HL-60/S4 (cell line): ENCODE results near the gene NHERF1.

Source experiments
- in situ Hi-C: fragments of 300-500 bp; cut with MboI; formaldehyde crosslinking; loops from 2 replicates; pipeline ENCODE4 v1.14.3; 2022; ENCODE audit warnings: low sequenced_read_pairs

NHERF1 gene

DNA sequence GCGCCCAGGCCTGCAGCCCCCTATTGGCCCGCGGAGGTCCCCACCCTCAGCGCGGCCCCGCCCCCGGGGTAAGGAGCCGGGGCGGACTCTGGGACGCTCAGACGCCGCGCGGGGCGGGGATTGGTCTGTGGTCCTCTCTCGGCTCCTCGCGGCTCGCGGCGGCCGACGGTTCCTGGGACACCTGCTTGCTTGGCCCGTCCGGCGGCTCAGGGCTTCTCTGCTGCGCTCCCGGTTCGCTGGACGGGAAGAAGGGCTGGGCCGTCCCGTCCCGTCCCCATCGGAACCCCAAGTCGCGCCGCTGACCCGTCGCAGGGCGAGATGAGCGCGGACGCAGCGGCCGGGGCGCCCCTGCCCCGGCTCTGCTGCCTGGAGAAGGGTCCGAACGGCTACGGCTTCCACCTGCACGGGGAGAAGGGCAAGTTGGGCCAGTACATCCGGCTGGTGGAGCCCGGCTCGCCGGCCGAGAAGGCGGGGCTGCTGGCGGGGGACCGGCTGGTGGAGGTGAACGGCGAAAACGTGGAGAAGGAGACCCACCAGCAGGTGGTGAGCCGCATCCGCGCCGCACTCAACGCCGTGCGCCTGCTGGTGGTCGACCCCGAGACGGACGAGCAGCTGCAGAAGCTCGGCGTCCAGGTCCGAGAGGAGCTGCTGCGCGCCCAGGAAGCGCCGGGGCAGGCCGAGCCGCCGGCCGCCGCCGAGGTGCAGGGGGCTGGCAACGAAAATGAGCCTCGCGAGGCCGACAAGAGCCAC lies at the start of gene NHERF1:
NHERF1 (plus strand) TSS at position 100 of the 750 bp plus-strand sequence; CDS start at position 319, 219 bp downstream.
- in situ Hi-C loops = no loop called here

DNA sequence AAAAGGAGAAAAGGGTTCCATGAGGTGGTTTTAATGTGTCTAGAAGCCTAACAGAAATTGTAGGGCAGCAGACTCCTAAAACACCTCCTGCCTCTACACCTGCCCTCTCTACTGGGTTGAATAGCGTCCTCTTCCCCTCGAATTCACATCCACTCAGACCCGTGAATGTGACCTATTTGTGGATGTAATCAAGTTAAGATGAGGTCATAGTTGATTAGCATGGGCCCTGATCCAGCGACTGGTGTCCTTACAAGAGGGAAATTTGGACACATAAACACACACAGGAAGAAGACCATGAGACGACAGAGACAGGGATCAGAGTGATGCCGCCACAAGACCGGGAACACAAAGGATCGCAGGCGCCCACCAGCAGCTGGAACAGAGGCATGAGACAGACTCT lies 49.2 kb upstream of the NHERF1 start:
- in situ Hi-C loops = no loop called here

DNA sequence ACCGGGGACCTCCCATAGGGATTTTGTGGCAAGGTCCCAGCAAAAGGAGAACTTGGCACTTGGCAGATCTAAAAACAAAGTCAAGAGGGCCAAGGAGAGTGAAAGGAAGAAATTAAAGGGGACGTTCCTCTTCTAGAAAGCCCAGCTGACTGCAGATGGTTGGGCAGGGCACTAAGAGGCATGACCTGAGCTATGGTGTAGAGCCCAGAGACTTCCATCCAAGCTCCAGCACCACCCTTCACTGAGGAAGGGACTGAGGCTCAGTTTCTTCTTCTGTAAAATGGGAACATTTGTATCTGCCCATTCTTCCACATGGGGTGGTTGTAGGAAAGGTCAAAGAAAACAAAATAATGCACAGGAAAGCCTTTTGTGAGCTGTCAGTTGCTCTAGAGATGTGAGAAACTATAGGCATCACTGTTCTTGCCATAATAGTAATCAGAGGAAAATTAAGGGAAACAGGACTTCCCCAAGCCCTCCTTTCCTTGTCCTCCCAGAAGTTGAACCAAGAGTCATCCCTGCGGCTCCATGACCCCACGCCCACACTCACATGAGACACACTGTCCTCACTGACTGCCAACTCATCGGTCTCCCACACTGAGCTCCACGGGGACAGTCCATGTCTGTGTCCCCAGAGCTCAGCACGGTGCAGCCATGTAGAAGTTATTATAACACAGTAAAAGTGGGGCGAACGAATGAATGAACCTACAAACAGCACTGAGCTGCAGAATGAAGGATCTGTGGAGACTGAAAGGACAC lies 46.1 kb upstream of the NHERF1 start:
- in situ Hi-C loops = no loop called here

DNA sequence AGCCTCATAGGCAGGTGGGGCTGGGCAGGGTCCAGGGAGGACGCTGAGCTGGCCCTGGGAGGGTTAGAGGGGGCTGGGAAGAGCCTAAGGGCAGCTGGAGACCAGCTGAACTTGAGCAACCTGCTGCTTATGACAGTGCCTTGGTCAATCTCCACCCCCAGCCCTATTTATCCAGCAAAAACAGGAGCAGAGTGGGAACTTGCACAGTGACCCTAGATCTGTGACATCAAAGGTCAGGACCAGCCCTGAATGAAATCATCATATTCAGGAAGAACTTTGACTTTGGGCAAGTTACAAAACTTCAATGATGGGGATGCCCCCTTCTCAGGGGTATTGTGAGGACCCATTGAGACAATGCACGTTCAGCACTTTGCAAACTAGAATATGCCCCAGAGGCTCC lies 45.1 kb upstream of the NHERF1 start:
- in situ Hi-C loops = no loop called here

DNA sequence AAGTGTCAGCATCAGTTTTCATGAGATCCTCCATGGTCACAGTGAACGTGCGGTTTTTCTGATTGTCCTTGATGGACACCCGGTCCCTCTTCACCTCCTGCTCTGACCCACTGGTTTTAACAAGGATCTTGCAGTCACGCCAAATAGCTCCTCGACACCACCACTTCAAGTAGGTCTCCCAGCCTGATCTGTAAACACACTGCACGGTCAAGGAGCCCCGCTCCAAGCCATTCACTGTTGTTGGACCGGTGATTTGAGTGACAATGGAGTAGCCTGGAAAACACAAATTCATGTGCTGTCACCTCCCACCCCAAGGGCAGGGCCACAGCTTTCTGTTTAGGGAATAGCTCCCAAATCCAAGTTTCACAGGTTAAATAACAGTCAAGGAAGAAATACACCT lies 43.9 kb upstream of the NHERF1 start:
- in situ Hi-C loops = no loop called here

DNA sequence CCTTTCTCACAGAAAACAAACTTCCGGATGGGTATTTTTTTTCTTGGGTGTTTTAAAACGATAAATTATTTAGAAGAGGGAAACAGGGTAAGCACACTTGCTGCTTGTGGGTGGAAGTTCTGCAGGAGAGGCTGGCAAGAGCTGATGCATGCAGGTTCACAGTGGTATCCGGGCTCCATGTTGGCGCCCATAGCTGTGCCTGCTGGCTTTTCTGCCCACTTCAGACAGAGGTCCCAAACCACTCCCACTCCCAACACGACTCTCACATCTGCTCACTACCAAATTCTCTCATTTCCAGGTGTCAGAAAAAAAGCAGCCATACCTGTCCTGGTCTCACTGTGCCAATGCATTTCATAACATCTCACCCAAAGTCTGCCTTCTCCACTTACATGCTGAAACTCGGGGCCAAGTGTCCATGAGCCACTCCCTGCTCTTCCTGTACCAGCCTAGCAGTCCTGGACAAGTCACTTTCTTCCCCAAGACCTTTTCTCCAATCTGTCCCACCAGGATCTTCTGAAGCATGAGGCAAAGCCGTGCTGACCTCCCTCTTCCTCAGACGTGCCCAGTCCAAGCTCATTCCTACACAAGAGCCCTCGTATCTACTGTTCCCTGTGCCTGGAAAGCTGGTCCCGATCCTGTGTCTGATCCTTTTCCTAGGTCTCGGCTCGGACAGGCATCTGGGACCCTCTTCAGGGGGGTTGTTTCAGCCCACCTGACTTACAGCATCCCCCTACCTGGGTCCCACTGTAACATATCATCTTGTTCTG lies 37.2 kb upstream of the NHERF1 start:
- in situ Hi-C loops = no loop called here

DNA sequence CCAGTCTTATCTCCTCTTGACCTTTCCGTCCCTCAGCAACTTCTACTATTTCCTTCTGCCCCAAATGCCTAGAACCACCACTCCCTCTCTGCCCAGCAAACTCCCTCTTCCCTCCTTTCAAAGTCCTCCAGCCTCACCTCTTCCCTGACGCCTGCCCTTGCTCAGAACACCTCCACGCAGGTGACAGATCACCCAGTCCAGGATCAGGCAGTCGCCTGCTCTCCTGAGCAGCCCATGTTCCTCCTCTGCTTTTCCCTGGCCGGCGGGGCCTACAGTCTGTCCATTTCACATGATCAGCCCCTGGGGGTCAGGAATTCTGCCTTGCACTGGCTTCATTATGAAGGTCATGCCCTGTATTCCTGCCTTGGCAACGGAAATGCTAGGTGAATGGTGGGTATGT lies 36.1 kb upstream of the NHERF1 start:
- in situ Hi-C loops = no loop called here

DNA sequence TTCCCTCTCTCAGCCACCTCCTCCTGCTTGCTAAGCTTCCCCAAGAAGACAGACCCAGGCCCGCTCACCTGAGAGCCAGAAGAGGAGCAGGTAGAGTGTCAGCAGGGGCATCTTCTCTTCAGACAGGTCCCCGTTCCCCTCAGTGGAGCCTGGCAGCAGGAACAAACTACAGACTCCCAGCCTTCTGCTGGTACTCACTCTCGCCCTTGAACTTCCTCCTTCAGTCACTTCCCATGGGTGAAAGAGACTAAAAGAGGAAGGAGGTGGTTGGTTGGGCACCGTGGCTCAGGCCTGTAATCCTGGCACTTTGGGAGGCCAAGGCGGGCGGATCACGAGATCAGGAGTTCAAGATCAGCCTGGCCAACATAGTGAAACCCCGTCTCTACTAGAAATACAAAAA lies 35.7 kb upstream of the NHERF1 start, which contains the start of gene CD300LF:
CD300LF (minus strand) TSS at position 168 of the 400 bp plus-strand sequence; CDS start at position 111, 57 bp downstream.
- in situ Hi-C loops = no loop called here

DNA sequence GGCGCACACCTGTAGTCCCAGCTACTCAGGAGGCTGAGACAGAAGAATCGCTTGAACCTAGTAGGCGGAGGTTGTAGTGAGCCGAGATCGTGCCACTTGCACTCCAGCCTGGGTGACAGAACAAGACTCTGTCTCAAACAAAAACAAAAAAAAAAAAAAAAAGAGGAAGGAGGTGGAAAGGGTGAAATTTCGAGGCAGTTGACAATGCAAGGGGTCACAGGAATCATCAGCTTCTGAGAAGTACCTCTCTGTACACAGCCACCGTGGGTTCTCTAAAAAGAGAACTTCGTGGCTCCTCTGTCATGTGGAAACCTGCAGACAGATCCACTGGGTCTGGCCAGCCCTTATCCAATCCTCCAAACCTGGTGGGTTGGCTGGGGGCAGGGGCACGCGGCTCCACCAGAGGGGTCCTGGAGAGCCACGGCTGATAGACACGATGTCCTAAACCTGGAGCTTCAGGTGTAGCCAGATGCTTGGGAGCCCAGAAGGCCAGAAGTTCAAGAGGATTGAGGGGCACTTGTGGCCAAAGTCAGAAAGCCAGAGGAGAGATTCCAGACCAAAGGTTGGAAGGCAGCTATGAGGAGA lies 35.2 kb upstream of the NHERF1 start:
- in situ Hi-C loops = no loop called here

DNA sequence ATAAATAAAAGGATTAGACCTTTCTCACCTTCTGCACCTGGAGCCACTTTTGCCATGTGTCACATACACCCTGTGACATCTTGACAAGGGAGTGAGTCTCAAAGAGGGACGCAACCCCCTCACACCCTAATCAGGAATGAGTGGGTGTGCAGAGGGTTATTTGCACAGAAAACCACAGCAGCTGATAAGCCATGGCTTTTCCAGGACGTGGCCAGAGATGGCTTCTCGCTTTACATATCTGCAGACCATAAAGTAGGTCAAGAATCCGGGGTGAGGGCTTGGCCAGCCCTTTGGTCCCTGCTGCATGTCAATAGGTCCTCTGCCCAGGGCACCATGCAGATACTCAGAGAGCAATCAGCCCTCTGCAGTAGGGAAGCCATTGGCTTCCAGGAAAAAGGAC lies 33.3 kb upstream of the NHERF1 start:
- in situ Hi-C loops = no loop called here

DNA sequence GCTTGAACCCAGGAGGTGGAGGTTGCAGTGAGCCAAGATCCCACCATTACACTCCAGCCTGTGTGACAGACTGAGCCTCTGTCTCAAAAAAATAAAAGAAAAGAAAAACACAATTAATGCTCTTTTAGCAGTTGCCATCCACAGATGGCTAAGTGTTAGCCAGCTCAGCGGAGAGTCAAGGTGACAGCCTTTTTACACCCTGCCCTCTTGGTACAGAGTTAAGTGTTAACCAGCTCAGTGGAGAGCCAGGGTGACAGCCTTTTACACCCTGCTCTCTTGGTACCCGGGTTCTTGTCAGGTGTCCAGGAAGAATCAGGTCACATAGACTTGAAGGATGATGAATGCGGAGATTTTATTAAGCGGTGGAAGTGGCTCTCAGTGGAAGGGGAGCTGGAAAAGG lies 27.9 kb upstream of the NHERF1 start:
- in situ Hi-C loops = no loop called here

DNA sequence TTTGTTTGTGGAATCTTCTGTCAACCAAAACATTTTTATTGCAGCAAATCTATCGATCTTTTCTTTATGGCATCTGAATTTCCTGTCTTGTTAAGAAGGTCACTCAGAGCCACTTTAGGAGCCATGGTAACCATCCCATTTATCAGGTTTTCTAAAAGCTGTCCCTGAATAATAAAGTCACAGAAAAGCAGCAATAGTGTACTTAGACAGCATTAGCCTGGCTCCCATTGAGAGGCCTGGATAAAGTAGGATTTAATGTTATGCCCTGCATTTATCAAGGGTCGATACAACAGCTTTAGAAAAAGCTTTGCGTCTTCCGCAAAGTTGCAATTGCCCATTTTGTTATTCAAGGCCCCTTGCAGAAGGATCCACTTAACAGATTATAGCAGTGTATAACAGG lies 25.6 kb upstream of the NHERF1 start:
- in situ Hi-C loops = no loop called here

DNA sequence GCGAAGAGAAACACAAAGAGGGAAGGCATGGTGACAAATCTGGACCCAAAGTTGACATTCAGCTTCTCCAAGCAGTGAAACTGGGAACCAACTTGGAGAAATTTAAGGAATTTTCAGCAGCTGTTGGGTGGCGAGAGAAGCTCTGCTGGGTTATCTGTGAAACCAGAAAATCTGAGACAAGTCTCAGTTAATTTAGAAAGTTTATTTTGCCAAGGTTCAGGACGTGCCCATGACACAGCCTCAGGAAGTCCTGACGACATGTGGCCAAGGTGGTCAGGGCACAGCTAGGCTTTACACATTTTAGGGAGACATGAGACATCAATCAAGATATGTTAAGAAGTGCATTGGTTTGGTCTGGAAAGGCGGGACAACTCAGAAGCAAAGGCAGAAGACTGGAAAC lies 24.5 kb upstream of the NHERF1 start:
- in situ Hi-C loops = no loop called here

DNA sequence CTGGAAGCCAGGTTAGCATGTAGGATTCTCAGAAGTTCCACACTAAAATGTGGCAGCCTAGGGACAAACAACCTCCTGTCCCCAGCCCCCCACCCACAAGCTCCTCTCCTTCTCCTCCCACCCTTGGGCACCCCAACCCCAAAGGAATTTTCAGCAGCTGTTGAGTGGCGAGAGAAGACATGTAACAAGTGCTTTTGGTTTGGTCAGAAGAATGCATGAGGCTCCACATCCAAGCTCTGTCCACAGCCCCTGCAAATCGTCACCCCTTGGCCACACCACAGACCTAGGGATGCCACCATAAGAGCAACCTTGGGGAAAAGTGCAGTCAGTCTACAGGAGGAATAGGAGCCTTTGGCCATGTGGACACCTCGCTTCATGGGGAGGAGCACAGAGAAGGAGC lies 23.3 kb upstream of the NHERF1 start:
- in situ Hi-C loops = no loop called here

DNA sequence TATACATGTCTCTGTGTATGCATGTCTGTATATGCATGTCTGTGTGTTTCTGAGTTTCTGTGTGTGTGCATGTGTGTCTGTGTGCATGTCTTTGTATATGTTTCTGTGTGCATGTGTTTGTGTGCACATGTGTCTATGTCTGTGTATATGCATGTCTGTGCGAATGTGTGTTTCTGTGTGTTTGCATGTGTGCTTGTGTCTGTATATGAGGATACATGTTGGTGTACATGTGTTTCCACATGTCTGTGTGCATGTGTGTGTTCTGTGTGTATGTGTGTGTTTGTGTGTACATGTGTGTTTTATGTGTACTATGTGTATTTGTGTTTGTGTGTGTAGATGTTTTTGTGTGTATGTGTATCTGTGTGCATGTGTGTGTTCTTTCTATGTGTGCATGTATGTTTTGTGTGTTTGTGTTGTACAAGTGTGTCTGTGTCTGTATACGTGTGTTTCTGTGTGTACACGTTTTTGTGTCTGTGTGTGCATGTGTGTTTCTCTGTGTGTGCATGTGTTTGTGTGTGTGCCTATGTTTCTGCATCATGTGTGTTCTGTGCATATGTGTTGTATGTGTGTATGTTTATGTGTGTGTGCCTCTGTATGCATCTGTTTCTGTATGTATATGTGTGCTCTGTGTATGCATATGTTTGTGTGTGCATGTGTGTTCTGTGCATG lies 20.3 kb upstream of the NHERF1 start:
- in situ Hi-C loops = no loop called here

DNA sequence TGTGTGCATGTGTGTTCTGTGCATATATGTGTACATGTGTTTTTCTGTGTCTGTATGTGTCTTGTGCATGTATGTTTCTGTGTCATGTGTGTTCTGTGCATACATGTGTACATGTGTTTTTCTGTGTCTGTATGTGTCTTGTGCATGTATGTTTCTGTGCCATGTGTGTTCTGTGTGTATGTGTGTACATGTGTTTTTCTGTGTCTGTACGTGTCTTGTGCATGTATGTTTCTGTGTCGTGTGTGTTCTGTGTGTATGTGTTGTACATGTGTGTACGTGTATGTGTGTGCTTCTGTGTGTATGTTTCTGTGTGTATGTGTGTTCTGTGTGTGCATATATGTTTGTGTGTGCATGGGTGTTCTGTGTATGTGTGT lies 19.7 kb upstream of the NHERF1 start:
- in situ Hi-C loops = no loop called here

DNA sequence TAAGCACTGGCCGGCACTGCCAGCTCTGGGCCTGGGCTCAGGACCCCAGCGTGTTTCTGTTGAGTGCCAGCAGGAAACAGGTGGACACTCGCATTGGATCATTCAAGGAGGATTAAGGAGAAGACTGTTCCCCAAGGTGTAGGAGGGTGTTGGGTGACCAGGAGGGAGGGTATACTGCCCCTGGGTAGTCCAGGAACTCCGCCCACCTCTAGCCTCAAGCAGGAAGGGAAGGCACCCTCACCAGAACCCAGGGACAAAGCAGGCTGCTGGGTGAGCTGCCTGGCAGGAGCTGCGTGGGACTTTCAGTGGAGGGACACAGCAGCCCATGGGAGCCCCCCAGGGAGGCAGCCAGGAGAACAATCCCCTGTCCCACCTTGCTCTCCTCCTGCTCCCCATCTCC lies 19.1 kb upstream of the NHERF1 start:
- in situ Hi-C loops = no loop called here

DNA sequence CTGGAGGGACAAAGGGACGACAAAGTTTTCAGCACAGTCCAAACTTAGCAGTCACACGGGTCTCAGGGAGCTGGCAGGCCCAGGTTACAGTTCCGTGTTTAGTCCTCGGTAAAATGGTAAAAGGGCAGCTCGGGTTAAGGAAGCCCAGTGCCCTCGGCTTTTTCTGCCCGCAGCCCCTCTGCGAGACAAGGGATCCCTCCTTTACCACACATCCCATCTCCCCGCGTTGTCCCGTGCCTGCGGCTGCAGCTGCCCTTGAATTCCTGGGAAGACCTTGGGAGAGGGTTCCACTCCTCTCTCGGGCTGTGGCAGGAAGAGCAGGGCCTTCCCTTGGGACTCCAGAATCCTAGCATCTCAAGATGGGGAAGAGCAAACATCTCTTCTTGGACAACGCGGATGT lies 18.6 kb upstream of the NHERF1 start:
- in situ Hi-C loops = no loop called here

DNA sequence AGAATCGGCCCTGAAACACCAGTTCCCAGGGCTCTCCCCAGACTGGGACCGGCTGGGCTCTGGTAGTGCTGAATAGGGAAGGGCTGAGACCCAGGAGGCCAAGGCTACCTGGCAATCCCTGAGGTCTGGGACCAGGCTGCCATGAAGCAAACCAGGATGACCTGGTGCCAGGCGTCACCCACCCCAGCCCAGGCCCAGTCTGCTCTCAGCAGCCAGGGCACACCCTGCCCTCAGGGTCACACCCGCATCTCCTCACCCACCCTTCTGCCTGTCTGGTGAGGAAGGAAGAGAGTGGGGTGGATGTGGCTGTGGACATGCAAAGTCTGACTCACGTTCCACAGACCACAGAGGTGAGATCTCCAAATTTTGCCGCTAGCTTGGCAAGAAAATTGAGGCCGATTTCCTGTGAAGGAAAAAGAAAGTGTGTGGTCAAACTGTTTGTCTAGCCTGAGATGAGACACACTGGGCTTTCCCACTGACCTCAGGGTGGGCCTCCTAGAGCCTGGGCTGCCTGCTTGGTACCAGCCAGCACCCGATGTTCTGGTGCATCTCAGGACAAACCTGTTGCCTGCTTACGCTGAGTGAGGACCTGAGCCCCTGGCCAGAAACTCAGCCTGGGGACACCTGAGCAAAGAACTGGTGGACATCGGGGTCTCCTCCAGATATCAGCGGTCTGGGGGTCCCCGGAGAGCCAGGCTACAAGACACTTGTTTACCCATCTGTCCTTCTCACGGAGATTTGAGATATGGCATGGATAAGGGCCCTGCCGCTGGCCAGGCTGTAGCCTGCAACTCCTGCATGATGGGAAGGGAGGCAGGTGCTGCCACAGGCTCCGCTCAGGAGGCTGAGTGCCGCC lies 17.7 kb upstream of the NHERF1 start:
- in situ Hi-C loops = no loop called here

DNA sequence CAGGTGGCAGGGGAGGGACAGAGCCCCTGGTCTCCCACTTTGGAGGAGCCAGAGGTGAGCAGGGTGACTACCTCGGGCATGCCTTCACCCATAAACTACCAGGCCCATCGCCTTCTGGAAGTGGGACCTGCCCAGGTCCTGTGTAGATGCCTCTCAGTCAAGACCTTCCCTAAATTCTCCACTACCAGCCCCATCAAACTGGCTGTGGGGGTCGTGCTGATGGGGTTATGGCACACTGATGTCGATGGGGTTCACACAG lies 17.2 kb upstream of the NHERF1 start:
- in situ Hi-C loops = no loop called here
